GM12878 (cell line): ENCODE data around the gene TMEM209. TPM values are rescaled to one million over a fixed set of nuclear protein-coding genes. Genes with fewer than 3 reads are reported as not detected.
"Not testable (repeated sequence)": the region's sequence is repeated elsewhere in the genome, so short reads cannot be mapped to it uniquely, and the experiment has no call there.

Experiments used
- ATAC-seq: fragments of 200-7000 bp; cut with Tn5 transposase; 3 replicates; pipeline ENCODE4 v1.9.1; 2020; ENCODE audit warnings: mild to moderate bottlenecking, moderate library complexity
- BruUV-seq: library from RNA; stranded (reverse); fragments of 400-500 nt; replicated peaks from 2 replicates; lab custom pipeline; 2021; lab: Mats Ljungman, UMichigan
- CTCF ChIA-PET: fragments of 300-600 bp; sonication (Branson Sonifier 250); formaldehyde crosslinking; extraction: SDS; loops from one replicate; lab custom pipeline; 2021; ENCODE audit warnings: inconsistent platforms; lab: Yijun Ruan, JAX
- POLR2A ChIA-PET: fragments of 350-600 bp; formaldehyde crosslinking; extraction: SDS; loops from one replicate; lab custom pipeline; 2021; ENCODE audit warnings: inconsistent platforms; lab: Charles Lee
- RAD21 ChIA-PET: fragments of 300-600 bp; sonication (Branson Sonifier 250); formaldehyde crosslinking; loops from one replicate; lab custom pipeline; 2023; ENCODE audit warnings: antibody characterized with exemption; ENCODE audit not compliant: unreplicated experiment; lab: Charles Lee
- SMC1A ChIA-PET: fragments of 300-600 bp; sonication (Branson Sonifier 250); formaldehyde crosslinking; loops from one replicate; lab custom pipeline; 2023; ENCODE audit not compliant: unreplicated experiment, uncharacterized antibody; lab: Charles Lee
- DNase-seq: peaks from one replicate; pipeline ENCODE4 v3.0.0-alpha.2; 2011; ENCODE audit warnings: low read depth, low spot score
- FAIRE-seq: peaks from 3 replicates; lab custom pipeline; 2011; peaks lifted over from hg19 to GRCh38; lab: Jason Lieb, UNC
- H2AFZ ChIP-seq: 2 replicates; pipeline ENCODE4 v1.6.0; 2011; ENCODE audit warnings: low read depth, low read length, control low read depth; ENCODE audit not compliant: control insufficient read depth
- H3K27ac ChIP-seq: 2 replicates; pipeline ENCODE4 v1.5.1; 2011; ENCODE audit warnings: control low read depth; ENCODE audit not compliant: control insufficient read depth, insufficient read depth
- H3K27me3 ChIP-seq, 2 experiments: replicated peaks in 1 of 2; 2 replicates each; pipeline versions ENCODE4 v1.6.0 to v1.6.1; 2011; ENCODE audit warnings: low read length in 1 of 2; ENCODE audit not compliant: control insufficient read depth in 2 of 2, insufficient read depth in 2 of 2
- H3K36me3 ChIP-seq, 2 experiments: 2 replicates each; pipeline ENCODE4 v1.5.1; 2011; ENCODE audit warnings: low read length in 1 of 2; ENCODE audit not compliant: control insufficient read depth in 2 of 2, insufficient read depth in 2 of 2
- H3K4me1 ChIP-seq: 2 replicates; pipeline ENCODE4 v1.6.1; 2011; ENCODE audit warnings: mild to moderate bottlenecking, low read length, moderate library complexity, mixed read lengths; ENCODE audit not compliant: control insufficient read depth, insufficient read depth
- H3K4me2 ChIP-seq: 2 replicates; pipeline ENCODE4 v1.6.0; 2011; ENCODE audit warnings: control low read depth; ENCODE audit not compliant: control insufficient read depth, insufficient read depth
- H3K4me3 ChIP-seq: fragments of 200-600 bp; sonication (generic); 2 replicates; pipeline ENCODE4 v1.5.1; 2016
- H3K79me2 ChIP-seq: 2 replicates; pipeline ENCODE4 v1.6.0; 2011; ENCODE audit warnings: low read length; ENCODE audit not compliant: control insufficient read depth, insufficient read depth
- H3K9ac ChIP-seq: 2 replicates; pipeline ENCODE4 v1.8.0; 2011; ENCODE audit warnings: low read length, control low read depth, mixed read lengths; ENCODE audit not compliant: control insufficient read depth, insufficient read depth
- H3K9me3 ChIP-seq: replicated peaks from 3 replicates; pipeline ENCODE4 v1.5.1; 2011; ENCODE audit warnings: mild to moderate bottlenecking, low read length; ENCODE audit not compliant: control insufficient read depth, insufficient read depth
- H4K20me1 ChIP-seq: 2 replicates; pipeline ENCODE4 v1.6.0; 2011; ENCODE audit not compliant: control insufficient read depth, insufficient read depth
- WGBS: methylation state at CpG from one replicate; pipeline ENCODE4 v1.1.6; 2016; ENCODE audit warnings: low lambda C conversion rate; ENCODE audit not compliant: insufficient replicate concordance, insufficient coverage; ENCODE audit errors: missing lambda C conversion rate; 5-methylcytosine and 5-hydroxymethylcytosine counted together
- in situ Hi-C: fragments of 300-500 bp; cut with MboI; formaldehyde crosslinking; loops from 9 replicates; pipeline ENCODE4 v1.14.3; 2018; ENCODE audit warnings: mixed read lengths
- intact Hi-C: fragments of 100-400 bp; cut with micrococcal nuclease; formaldehyde crosslinking; loops from one replicate; pipeline ENCODE4 v1.14.2; 2022; ENCODE audit not compliant: unreplicated experiment
- polyA plus RNA-seq, 11 experiments: library from polyadenylated mRNA; depleted of rRNA in 4 of 11; unstranded in 6 of 11; stranded (reverse) in 5 of 11; fragments of >200 nt; fragmentation: Nextera tagmentation in 4 of 11; fragmentation: Illumina TruSeq in 1 of 11; extraction: Ambion mirVana in 4 of 11; extraction: Trizol in 1 of 11; gene quantifications; 1 replicate in 1 of 11; 2 replicates in 10 of 11; pipeline versions ENCODE4 v1.2.1 to v1.2.3, GENCODE V29; 2011 to 2016; ENCODE audit warnings: inconsistent platforms in 2 of 11, missing spikeins in 2 of 11, low read depth in 1 of 11
- total RNA-seq, 4 experiments: library from RNA; depleted of rRNA in 3 of 4; stranded (reverse); fragments of >200 nt in 3 of 4; fragmentation: Illumina TruSeq in 1 of 4; extraction: Trizol in 1 of 4; gene quantifications; 2 replicates each; pipeline versions ENCODE4 v1.2.1 to v1.2.3, GENCODE V29; 2013 to 2021

The TMEM209 gene
- total and polyA plus RNA-seq, 10 of the 15 experiments (the other 5 are each of a cell fraction or from before 2014, with no cell fraction given): 22.1 to 41.2 (median 35.1) TPM

GRCh38 chr7:130249626-130250025 lies 44.4 kb upstream of the TMEM209 start:
- H4K20me1 ChIP-seq, H3K9me3 ChIP-seq, in situ Hi-C loops, ATAC-seq, H3K36me3 ChIP-seq, SMC1A ChIA-PET, H3K27ac ChIP-seq, DNase-seq, FAIRE-seq, H3K79me2 ChIP-seq, H3K9ac ChIP-seq, H3K4me2 ChIP-seq, BruUV-seq, H3K4me3 ChIP-seq, H3K27me3 ChIP-seq, RAD21 ChIA-PET, H3K4me1 ChIP-seq, H2AFZ ChIP-seq, CTCF ChIA-PET, intact Hi-C loops: not testable (repeated sequence)
- 62% methylated on average over 3 of the region's 3 CpGs for WGBS
- POLR2A ChIA-PET: interaction anchor here (0.6 kb wide), 1 partner anchor 9 kb away, joined by 3 read pairs; no protein-coding TSS in a partner anchor

DNA sequence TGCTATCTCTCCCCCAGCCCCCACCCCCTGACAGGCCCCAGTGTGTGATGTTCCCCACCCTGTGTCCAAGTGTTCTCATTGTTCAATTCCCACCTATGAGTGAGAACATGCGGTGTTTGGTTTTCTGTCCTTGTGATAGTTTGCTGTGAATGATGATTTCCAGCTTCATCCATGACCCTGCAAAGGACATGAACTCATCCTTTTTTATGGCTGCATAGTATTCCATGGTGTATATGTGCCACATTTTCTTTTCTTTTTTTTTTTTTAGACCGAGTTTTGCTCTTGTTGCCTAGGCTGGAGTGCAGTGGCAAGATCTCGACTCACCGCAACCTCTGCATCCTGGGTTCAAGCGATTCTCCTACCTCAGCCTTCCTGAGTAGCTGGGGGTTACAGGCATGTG lies 43.6 kb upstream of the TMEM209 start:
- FAIRE-seq, H3K27me3 ChIP-seq, POLR2A ChIA-PET, H3K4me3 ChIP-seq, H3K27ac ChIP-seq, intact Hi-C loops, BruUV-seq, H4K20me1 ChIP-seq, H3K36me3 ChIP-seq, H3K79me2 ChIP-seq, H2AFZ ChIP-seq, H3K4me1 ChIP-seq, ATAC-seq, in situ Hi-C loops, H3K9ac ChIP-seq, H3K4me2 ChIP-seq, SMC1A ChIA-PET, H3K9me3 ChIP-seq, DNase-seq, RAD21 ChIA-PET: not testable (repeated sequence)
- CTCF ChIA-PET: interaction anchor here (1.6 kb wide), 1 partner anchor 10 kb away, joined by 3 read pairs; no protein-coding TSS in a partner anchor
- WGBS: 100% methylated on average over 2 of the region's 5 CpGs

- H3K4me2 ChIP-seq, FAIRE-seq, H3K9me3 ChIP-seq, H2AFZ ChIP-seq, H3K4me1 ChIP-seq, H3K4me3 ChIP-seq, DNase-seq, H4K20me1 ChIP-seq, H3K36me3 ChIP-seq, BruUV-seq, intact Hi-C loops, RAD21 ChIA-PET, H3K79me2 ChIP-seq, H3K27me3 ChIP-seq, H3K27ac ChIP-seq, POLR2A ChIA-PET, ATAC-seq, H3K9ac ChIP-seq, in situ Hi-C loops: not testable (repeated sequence)
- ChIA-PET SMC1A (interaction anchor here (1.1 to 1.4 kb wide), 3 partner anchors 9 to 511 kb away, joined by 3 to 7 read pairs (median 4); no protein-coding TSS in a partner anchor), CTCF (interaction anchor here (1.1 to 7.3 kb wide), 2 partner anchors 69 to 511 kb away, joined by 3 to 62 read pairs; no protein-coding TSS in a partner anchor)
- WGBS: 35% methylated on average over 1 of the region's 1 CpG
Measured at GRCh38 chr7:130246491-130246890, 41.3 kb upstream of the TMEM209 start.
